Caco-2 (cell line): ENCODE measurements around the gene KCNIP1. TPM values are rescaled to one million over a fixed set of nuclear protein-coding genes. Genes with fewer than 3 reads are reported as not detected.

ENCODE experiments used
- BruUV-seq: library from RNA; stranded (reverse); fragments of 400-500 nt; replicated peaks from 2 replicates; lab custom pipeline; 2021; lab: Mats Ljungman, UMichigan
- CTCF ChIA-PET: fragments of 300-600 bp; sonication (Branson Sonifier 250); formaldehyde crosslinking; loops from one replicate; lab custom pipeline; 2022; ENCODE audit warnings: antibody characterized with exemption; lab: Charles Lee
- POLR2A ChIA-PET: fragments of 300-600 bp; sonication (Branson Sonifier 250); formaldehyde crosslinking; loops from one replicate; lab custom pipeline; 2022; ENCODE audit warnings: antibody characterized with exemption; lab: Charles Lee
- DNase-seq, 2 experiments: peaks; one replicate each; pipeline versions ENCODE4 v3.0.0 to v3.0.0-alpha.2; 2020 to 2022
- H3K27me3 ChIP-seq: replicated peaks from 2 replicates; pipeline ENCODE4 v1.6.0; 2011; ENCODE audit warnings: low read length; ENCODE audit not compliant: control insufficient read depth, insufficient read depth
- H3K36me3 ChIP-seq: 2 replicates; pipeline ENCODE4 v1.5.1; 2011; ENCODE audit warnings: low read length; ENCODE audit not compliant: control insufficient read depth, insufficient read depth
- H3K4me1 ChIP-seq: fragments of 250-450 bp; sonication (Bioruptor Pico); 2 replicates; pipeline ENCODE4 v1.5.1; 2020; ENCODE audit warnings: mild to moderate bottlenecking
- H3K4me3 ChIP-seq: 2 replicates; pipeline ENCODE4 v1.5.1; 2011; ENCODE audit warnings: low read depth, mild to moderate bottlenecking, control low read depth, low read length
- H3K9me3 ChIP-seq: fragments of 250-450 bp; sonication (Bioruptor Pico); 2 replicates; pipeline ENCODE4 v1.5.1; 2020; ENCODE audit warnings: mild to moderate bottlenecking, moderate library complexity
- H3K27ac Mint-ChIP-seq: one replicate; pipeline ENCODE4 v1.8.0; 2022; ENCODE audit warnings: mixed read lengths; ENCODE audit not compliant: unreplicated experiment
- H3K27me3 Mint-ChIP-seq: one replicate; pipeline ENCODE4 v1.8.0; 2022; ENCODE audit warnings: mixed read lengths; ENCODE audit not compliant: insufficient read depth, unreplicated experiment
- H3K36me3 Mint-ChIP-seq: one replicate; pipeline ENCODE4 v1.8.0; 2022; ENCODE audit warnings: mild to moderate bottlenecking, mixed read lengths; ENCODE audit not compliant: insufficient read depth, unreplicated experiment
- H3K4me1 Mint-ChIP-seq: one replicate; pipeline ENCODE4 v1.8.0; 2022; ENCODE audit warnings: low read depth, mixed read lengths; ENCODE audit not compliant: unreplicated experiment
- H3K4me3 Mint-ChIP-seq: one replicate; pipeline ENCODE4 v1.8.0; 2022; ENCODE audit warnings: mild to moderate bottlenecking, moderate library complexity, mixed read lengths; ENCODE audit not compliant: unreplicated experiment
- H3K9me3 Mint-ChIP-seq: one replicate; pipeline ENCODE4 v1.8.0; 2022; ENCODE audit warnings: mixed read lengths; ENCODE audit not compliant: unreplicated experiment
- CTCF ChIP-seq, 2 experiments: fragments of 200-600 bp in 1 of 2; IDR thresholded peaks; 1 replicate in 1 of 2; 2 replicates in 1 of 2; pipeline versions ENCODE4 v1.5.1 to v1.8.0; 2011 to 2022; ENCODE audit warnings: antibody characterized with exemption in 1 of 2, control low read depth in 1 of 2, inconsistent platforms in 1 of 2, low read depth in 1 of 2, low read length in 1 of 2, mild to moderate bottlenecking in 1 of 2, moderate library complexity in 1 of 2; ENCODE audit not compliant: insufficient read depth in 1 of 2, severe bottlenecking in 1 of 2, unreplicated experiment in 1 of 2
- intact Hi-C: fragments of 100-400 bp; cut with micrococcal nuclease; formaldehyde crosslinking; loops from one replicate; pipeline ENCODE4 v1.10.0; 2022; ENCODE audit not compliant: unreplicated experiment
- total RNA-seq: library from RNA; stranded (reverse); gene quantifications from 2 replicates; pipeline ENCODE4 v1.2.3, GENCODE V29; 2022

KCNIP1 gene
- total RNA-seq, 1 experiment from 2014 or later = not detected

GRCh38 chr5:170534941-170535340 is 31.1 kb downstream of the KCNIP1 start:
- H3K36me3 Mint-ChIP-seq = no peaks in the 10 kb centered on the region
- ChIA-PET POLR2A (no interaction called here), CTCF (no interaction called here)
- Histone ChIP-seq H3K4me3 (no peak overlapping the region), H3K9me3 (no peaks in the 10 kb centered on the region), H3K36me3 (no peaks in the 10 kb centered on the region), H3K4me1 (no peaks in the 10 kb centered on the region), H3K27me3 (no peaks in the 10 kb centered on the region)
- TF ChIP-seq CTCF (IDR thresholded peaks at IDR 0.05; ENCODE audit: insufficient read depth in 1 of 2, low read depth in 1 of 2, low read length in 1 of 2, severe bottlenecking in 1 of 2, unreplicated experiment in 1 of 2) = no peak
- H3K4me3 Mint-ChIP-seq = no peak overlapping the region
- intact Hi-C loops = no loop called here
- H3K27ac Mint-ChIP-seq = no peak overlapping the region
- no peaks in the 10 kb centered on the region for H3K9me3 Mint-ChIP-seq
- no peaks in the 10 kb centered on the region for H3K27me3 Mint-ChIP-seq
- DNase-seq = no peak
- no TSS peak for BruUV-seq
- peaks cover 12% of the 10 kb centered on the region for H3K4me1 Mint-ChIP-seq

- DNase-seq = no peak
- no peaks in the 10 kb centered on the region for H3K4me1 ChIP-seq
- Mint-ChIP-seq H3K4me3 (no peak overlapping the region), H3K27me3 (no peaks in the 10 kb centered on the region), H3K27ac (peak overlapping the region; percentile 30), H3K9me3 (no peaks in the 10 kb centered on the region), H3K4me1 (peaks cover 12% of the 10 kb centered on the region), H3K36me3 (no peaks in the 10 kb centered on the region)
- no peak overlapping the region for H3K4me3 ChIP-seq
- ChIA-PET POLR2A (no interaction called here), CTCF (no interaction called here)
- intact Hi-C loops = no loop called here
- no peaks in the 10 kb centered on the region for H3K36me3 ChIP-seq
- H3K27me3 ChIP-seq = no peaks in the 10 kb centered on the region
- no TSS peak for BruUV-seq
- no peak for TF ChIP-seq CTCF (IDR thresholded peaks at IDR 0.05; ENCODE audit: insufficient read depth in 1 of 2, low read depth in 1 of 2, low read length in 1 of 2, severe bottlenecking in 1 of 2, unreplicated experiment in 1 of 2)
- H3K9me3 ChIP-seq = no peaks in the 10 kb centered on the region
These were observed 32.7 kb downstream of the KCNIP1 start for GRCh38 chr5:170536525-170536924.

- Histone ChIP-seq H3K4me1 (no peaks in the 10 kb centered on the region), H3K36me3 (no peaks in the 10 kb centered on the region), H3K9me3 (no peaks in the 10 kb centered on the region), H3K27me3 (no peaks in the 10 kb centered on the region), H3K4me3 (no peak overlapping the region)
- no peak for DNase-seq
- no peak for TF ChIP-seq CTCF (IDR thresholded peaks at IDR 0.05; ENCODE audit: insufficient read depth in 1 of 2, low read depth in 1 of 2, low read length in 1 of 2, severe bottlenecking in 1 of 2, unreplicated experiment in 1 of 2)
- ChIA-PET POLR2A (no interaction called here), CTCF (no interaction called here)
- no TSS peak for BruUV-seq
- H3K4me1 Mint-ChIP-seq = peaks cover 12% of the 10 kb centered on the region
- H3K27me3 Mint-ChIP-seq = no peaks in the 10 kb centered on the region
- no peaks in the 10 kb centered on the region for H3K9me3 Mint-ChIP-seq
- intact Hi-C loops = no loop called here
- no peaks in the 10 kb centered on the region for H3K36me3 Mint-ChIP-seq
- H3K27ac Mint-ChIP-seq = peak overlapping the region; percentile 12
- no peak overlapping the region for H3K4me3 Mint-ChIP-seq
These were observed 33.8 kb downstream of the KCNIP1 start for GRCh38 chr5:170537451-170538095.
